Nephron progenitor cell (in vitro differentiated cells): ENCODE data around the gene NFKB1.
A peak's percentile ranks its signal among the peaks of the same experiment; 100 is the strongest.

Experiments
- DNase-seq: peaks from one replicate; pipeline ENCODE4 v3.0.0; 2021
- H3K27ac Mint-ChIP-seq: 2 replicates; pipeline ENCODE4 v1.8.0; 2021; ENCODE audit warnings: mild to moderate bottlenecking, moderate library complexity, mixed read lengths
- H3K27me3 Mint-ChIP-seq: 2 replicates; pipeline ENCODE4 v1.8.0; 2021; ENCODE audit warnings: mild to moderate bottlenecking, low read depth, mixed read lengths; ENCODE audit not compliant: poor library complexity
- H3K36me3 Mint-ChIP-seq: 2 replicates; pipeline ENCODE4 v1.8.0; 2021; ENCODE audit warnings: low read depth, mixed read lengths
- H3K4me1 Mint-ChIP-seq: 2 replicates; pipeline ENCODE4 v1.8.0; 2021; ENCODE audit warnings: mixed read lengths
- H3K4me3 Mint-ChIP-seq: 2 replicates; pipeline ENCODE4 v1.8.0; 2021; ENCODE audit warnings: mild to moderate bottlenecking, moderate library complexity, mixed read lengths
- H3K9me3 Mint-ChIP-seq: 2 replicates; pipeline ENCODE4 v1.8.0; 2021; ENCODE audit warnings: mild to moderate bottlenecking, moderate library complexity, mixed read lengths
- TF ChIP-seq, protein P1 (sequence below): fragments of 200-600 bp; sonication (generic); IDR thresholded peaks from 2 replicates; pipeline ENCODE4 v1.5.0; 2021; ENCODE audit warnings: antibody characterized with exemption

Gene NFKB1

DNA sequence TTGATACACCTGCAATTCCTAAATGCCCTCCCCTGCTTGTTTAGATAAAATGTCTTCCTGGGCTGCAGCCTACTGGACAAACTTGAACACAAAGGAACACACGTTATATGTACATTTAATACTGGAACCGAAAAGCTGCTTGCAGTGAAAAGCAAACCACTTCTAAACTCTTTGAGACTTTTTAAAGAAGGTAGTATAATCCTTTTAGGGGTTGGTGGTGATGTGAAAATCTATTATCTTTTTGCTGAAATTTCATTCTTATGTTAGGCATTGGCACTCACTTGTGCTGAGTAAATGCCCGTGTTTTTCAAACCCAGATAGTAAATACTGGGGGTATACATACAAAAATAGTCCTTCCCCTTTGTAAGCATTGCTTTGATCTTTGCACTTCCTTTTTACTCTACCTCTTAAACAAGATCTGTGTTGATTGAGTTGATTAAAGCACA lies 2.2 kb downstream of the NFKB1 start:
- H3K4me1 Mint-ChIP-seq, result peaks cover 27% of the 10 kb centered on the region
- no peak overlapping the region for H3K27ac Mint-ChIP-seq
- H3K4me3 Mint-ChIP-seq, result peak overlapping the region; percentile 88
- TF ChIP-seq, protein P1, sequence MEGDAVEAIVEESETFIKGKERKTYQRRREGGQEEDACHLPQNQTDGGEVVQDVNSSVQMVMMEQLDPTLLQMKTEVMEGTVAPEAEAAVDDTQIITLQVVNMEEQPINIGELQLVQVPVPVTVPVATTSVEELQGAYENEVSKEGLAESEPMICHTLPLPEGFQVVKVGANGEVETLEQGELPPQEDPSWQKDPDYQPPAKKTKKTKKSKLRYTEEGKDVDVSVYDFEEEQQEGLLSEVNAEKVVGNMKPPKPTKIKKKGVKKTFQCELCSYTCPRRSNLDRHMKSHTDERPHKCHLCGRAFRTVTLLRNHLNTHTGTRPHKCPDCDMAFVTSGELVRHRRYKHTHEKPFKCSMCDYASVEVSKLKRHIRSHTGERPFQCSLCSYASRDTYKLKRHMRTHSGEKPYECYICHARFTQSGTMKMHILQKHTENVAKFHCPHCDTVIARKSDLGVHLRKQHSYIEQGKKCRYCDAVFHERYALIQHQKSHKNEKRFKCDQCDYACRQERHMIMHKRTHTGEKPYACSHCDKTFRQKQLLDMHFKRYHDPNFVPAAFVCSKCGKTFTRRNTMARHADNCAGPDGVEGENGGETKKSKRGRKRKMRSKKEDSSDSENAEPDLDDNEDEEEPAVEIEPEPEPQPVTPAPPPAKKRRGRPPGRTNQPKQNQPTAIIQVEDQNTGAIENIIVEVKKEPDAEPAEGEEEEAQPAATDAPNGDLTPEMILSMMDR, result no peak
- peaks cover 5% of the 10 kb centered on the region for H3K36me3 Mint-ChIP-seq
- peaks cover 14% of the 10 kb centered on the region for H3K9me3 Mint-ChIP-seq
- peaks cover 9% of the 10 kb centered on the region for H3K27me3 Mint-ChIP-seq
- DNase-seq, result no peak

DNA sequence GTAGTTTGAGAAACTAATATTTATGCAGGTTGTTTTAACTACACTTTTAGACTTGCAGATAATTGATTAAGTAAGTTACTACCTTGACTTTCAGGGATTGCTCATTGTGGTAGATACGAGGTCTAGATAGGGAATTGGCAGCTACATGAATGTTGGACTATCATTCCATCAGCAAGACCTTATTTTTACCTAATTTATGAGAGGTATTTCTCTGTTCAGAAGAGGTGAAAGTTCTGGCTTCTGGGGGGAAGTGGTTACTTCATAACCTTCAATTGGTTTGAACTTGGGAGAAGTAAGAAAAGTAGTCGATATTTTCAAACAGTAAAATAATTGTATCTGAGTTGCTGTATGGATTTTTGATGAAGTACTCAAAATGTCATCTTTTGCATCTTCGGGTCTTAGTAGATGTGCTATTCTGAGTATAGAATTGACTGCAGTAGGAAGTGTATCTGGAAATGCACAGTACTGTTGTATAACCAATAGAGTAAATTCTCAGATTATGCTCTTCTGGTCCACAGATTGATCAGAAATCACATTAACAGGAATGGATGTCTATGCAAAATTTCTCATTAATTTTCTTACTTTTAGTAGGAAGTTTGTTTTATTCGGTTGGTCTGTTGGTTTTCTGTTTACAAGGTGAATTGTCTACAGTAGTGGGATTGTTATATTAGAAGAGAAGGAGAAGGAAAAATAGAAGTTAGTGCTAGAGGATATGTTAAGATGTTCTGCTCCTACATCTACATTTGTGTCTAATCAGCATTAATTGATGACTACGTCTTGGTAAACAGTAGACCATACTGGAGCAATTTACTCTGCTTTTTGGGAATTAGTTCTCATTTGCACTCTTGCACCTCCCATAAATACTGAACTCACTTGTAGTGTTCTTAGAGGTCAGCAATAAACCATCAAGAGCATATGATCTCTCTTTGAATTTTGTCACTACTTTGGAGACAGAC lies 3.0 kb downstream of the NFKB1 start:
- H3K9me3 Mint-ChIP-seq, result peaks cover 6% of the 10 kb centered on the region
- peak overlapping the region; percentile 88 for H3K4me3 Mint-ChIP-seq
- H3K27me3 Mint-ChIP-seq, result peaks cover 1% of the 10 kb centered on the region
- peaks cover 27% of the 10 kb centered on the region for H3K4me1 Mint-ChIP-seq
- H3K27ac Mint-ChIP-seq, result no peak overlapping the region
- TF ChIP-seq, protein P1, result no peak
- H3K36me3 Mint-ChIP-seq, result no peaks in the 10 kb centered on the region
- DNase-seq, result no peak

DNA sequence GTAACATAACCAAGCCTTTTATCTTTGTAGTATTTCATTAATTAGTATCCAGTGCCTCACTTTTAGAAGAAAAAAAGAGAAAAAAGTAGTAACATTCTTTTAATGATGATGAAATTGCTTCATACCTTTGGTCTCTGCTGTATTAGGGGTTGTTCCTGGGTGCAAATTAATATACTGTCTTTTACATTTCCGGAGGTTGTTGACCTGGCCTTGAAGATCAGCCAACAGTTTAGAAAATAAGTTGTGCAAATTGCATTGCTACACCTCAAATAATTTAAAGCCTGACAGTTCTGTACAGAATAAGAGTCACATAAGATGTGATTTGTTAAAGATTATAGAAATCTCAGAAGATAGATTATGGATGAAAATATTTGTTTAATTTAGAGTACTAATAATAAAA lies 3.8 kb downstream of the NFKB1 start:
- Mint-ChIP-seq H3K36me3 (no peaks in the 10 kb centered on the region), H3K9me3 (peaks cover under 1% of the 10 kb centered on the region), H3K27ac (no peak overlapping the region), H3K4me3 (no peak overlapping the region), H3K27me3 (no peaks in the 10 kb centered on the region), H3K4me1 (peaks cover 27% of the 10 kb centered on the region)
- no peak for DNase-seq
- TF ChIP-seq, protein P1, result no peak

DNA sequence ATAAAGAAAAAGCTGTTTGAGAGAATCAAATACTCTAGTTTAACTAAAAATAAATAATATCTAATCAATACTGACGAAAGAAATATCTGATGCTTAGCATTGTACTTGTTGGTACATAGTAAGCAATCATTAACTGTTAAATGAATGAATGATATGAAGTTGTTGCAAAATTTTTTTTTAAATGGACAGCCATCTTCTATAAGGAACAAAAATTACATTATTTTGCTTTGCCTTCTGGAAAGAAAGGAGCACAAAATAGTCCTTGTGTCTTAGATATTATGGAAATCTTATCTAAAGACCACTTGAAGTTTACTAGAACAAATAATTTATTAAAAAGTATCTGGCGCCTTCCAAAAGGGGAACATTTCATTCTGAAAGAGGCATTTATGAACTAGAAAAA lies 4.5 kb downstream of the NFKB1 start:
- H3K27me3 Mint-ChIP-seq, result no peaks in the 10 kb centered on the region
- TF ChIP-seq, protein P1, result no peak
- no peaks in the 10 kb centered on the region for H3K9me3 Mint-ChIP-seq
- H3K4me1 Mint-ChIP-seq, result peaks cover 27% of the 10 kb centered on the region
- DNase-seq, result no peak
- no peaks in the 10 kb centered on the region for H3K36me3 Mint-ChIP-seq
- no peak overlapping the region for H3K27ac Mint-ChIP-seq
- no peak overlapping the region for H3K4me3 Mint-ChIP-seq

DNA sequence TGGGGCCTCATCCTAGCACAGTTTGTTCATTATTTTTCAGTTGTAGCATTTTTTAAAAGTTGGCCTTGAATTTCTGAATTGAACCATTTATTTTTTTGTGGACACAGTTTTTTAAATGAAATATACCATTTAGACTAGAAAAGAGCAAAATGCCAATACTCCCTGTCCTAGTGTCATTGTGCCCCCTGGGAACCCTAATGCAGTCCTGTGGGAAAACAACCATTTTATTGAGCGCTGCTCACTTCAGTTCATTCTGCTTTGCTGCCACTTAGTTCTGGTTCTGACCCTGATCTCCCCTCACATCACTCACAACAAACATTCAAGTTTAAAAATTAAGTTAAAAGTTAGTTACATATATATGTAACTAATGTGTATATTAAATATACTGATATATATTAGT lies 5.4 kb downstream of the NFKB1 start:
- Mint-ChIP-seq H3K4me3 (no peak overlapping the region), H3K36me3 (no peaks in the 10 kb centered on the region), H3K27ac (no peak overlapping the region), H3K9me3 (no peaks in the 10 kb centered on the region), H3K27me3 (no peaks in the 10 kb centered on the region), H3K4me1 (peaks cover 27% of the 10 kb centered on the region)
- DNase-seq, result peak; percentile 21
- TF ChIP-seq, protein P1, result no peak
